GM12872 (cell line): Measurements from ENCODE around the gene BFSP2.

Experiments
- CTCF ChIP-seq: IDR thresholded peaks from 3 replicates; pipeline ENCODE4 v1.5.1; 2011; ENCODE audit warnings: low read depth, mild to moderate bottlenecking, low read length, moderate library complexity; ENCODE audit not compliant: insufficient read depth

BFSP2 gene

DNA sequence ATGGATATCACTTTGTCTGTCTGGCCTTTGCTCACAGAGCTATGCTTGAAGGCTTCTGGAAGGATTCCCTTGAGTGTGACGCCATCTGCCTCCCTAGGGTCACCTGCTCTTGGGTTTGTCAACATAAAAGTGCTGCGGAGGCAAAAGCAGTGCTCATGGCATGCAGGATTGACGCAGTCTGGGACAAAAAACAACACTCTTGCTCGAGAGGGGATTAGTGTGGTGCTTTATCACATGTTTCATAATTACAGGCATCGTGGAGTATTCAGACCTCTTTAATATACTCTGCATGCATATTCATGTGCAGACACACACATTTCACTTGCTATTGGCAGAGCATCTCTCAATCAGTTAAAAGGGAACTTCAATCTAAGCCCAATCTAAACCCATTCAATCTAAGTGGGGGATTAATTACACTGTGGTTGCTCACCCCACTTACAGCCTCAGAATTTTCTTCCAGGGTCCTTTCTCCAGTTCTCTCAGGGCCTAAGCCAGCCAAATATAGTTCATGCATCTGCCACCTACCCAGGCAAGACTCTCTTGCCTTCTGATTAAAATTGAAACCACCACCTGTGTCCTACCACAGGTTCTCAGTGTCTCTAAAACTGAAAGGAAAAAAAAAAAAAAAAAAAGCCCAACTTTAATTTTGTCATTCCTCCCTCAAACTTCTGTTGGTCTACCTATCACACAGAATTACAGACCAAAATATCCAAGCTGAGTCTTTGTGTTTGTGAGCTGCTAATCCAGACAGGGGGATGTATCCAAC is 75.6 kb downstream of the BFSP2 start:
- no peak for TF ChIP-seq CTCF

GRCh38 chr3:133476971-133477375 is 77.1 kb downstream of the BFSP2 start:
- TF ChIP-seq CTCF = no peak

- no peak for TF ChIP-seq CTCF
These were observed 77.6 kb downstream of the BFSP2 start for GRCh38 chr3:133477487-133477886.

DNA sequence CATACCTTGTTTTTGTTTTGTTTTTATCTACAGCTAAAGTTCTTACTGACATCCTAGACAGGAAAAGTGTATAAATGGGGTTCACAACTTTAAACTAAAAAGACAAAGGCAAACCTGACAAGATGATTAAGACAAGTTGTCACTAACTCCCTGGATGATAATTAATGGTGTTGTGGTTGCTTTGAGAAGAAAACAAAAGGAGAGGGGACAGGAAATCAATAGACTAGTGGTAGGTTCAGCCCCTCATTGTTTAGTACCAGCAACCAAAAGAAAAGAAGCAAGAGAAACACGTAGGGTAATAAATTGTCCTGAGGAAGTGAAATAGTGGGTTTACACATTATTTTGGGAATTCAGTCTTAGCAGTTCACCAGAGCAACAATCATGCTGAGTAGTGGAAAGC is 78.8 kb downstream of the BFSP2 start:
- no peak for TF ChIP-seq CTCF

- no peak for TF ChIP-seq CTCF
These were observed 79.5 kb downstream of the BFSP2 start for GRCh38 chr3:133479401-133479800.

GRCh38 chr3:133479895-133480669 is 80.2 kb downstream of the BFSP2 start:
- no peak for TF ChIP-seq CTCF

DNA sequence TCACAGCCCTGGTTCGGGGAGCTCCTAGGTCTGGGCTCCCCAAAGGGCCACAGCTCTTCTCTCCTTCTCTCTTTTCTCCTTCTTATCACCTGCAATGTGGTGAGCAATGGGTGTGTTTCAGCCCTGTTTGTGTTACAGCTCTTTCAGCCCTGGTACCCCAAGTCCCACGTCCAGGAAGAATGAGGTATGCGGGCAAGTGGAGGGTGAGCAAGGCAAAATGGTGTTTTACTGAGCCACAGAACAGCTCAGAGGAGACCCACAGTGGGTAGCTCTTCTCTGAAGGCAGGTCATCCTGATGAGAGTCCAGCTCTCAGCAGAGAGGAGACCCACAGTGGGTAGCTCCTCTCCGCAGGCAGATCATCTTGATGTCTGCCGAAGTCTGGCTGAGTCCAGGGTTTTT is 86.8 kb downstream of the BFSP2 start:
- TF ChIP-seq CTCF = no peak
